GM12892 (cell line): ENCODE results near the gene IFNAR2.

ENCODE experiments used
- POLR2A ChIP-seq: IDR thresholded peaks from 2 replicates; pipeline ENCODE4 v1.6.1; 2011; ENCODE audit warnings: low read depth, low read length, control low read depth
- TAF1 ChIP-seq: IDR thresholded peaks from 2 replicates; pipeline ENCODE4 v1.6.1; 2011; ENCODE audit warnings: low read depth, mild to moderate bottlenecking, control low read depth, low read length, borderline replicate concordance

GRCh38 chr21:33262921-33263320 is 33.2 kb downstream of the IFNAR2 start:
- no peak for TF ChIP-seq POLR2A
- TF ChIP-seq TAF1: no peak
